ENCODE data around the gene MEIKIN.

DNA sequence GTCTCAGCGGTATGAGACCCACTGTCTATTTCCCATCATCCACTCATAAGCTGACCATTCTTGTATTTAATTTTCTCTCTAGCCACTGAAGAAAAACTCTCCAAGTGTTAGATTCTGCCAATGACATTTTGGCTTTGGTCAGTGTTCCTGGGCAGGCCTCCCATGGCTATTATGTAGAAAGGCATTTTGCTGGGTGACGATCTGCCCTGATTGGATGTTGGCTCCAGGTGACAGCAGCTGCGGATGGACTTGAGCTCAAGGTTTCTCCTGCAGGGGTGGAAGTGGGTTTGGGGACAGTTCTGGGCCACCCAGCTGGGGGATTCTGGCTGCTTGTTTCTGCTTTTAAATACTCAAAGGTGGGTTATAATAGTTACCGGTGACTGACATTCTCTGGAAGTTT lies 34.4 kb upstream of the MEIKIN start:
- TF ChIP-seq CTCF (conservative IDR thresholded peaks at IDR 0.05), result no peak
- TF ChIP-seq EZH2 (IDR thresholded peaks at IDR 0.05; ENCODE audit: low read depth), result no peak

Data from PC-9 (cell line).